Lower leg skin (tissue), 3 donors: ENCODE results near the gene MYO5A.

Experiments used
- CTCF ChIP-seq, 3 donors: fragments of 450-650 bp; IDR thresholded peaks; one replicate each; pipeline ENCODE4 v1.5.1; 2016; ENCODE audit warnings: antibody characterized with exemption in 3 of 3, mild to moderate bottlenecking in 3 of 3, moderate library complexity in 2 of 3
- POLR2A ChIP-seq, 2 donors: fragments of 450-650 bp; IDR thresholded peaks; one replicate each; pipeline ENCODE4 v1.6.1; 2016 to 2017; ENCODE audit warnings: antibody characterized with exemption in 2 of 2, mild to moderate bottlenecking in 1 of 2, moderate library complexity in 1 of 2

GRCh38 chr15:52440946-52441345 lies 87.7 kb downstream of the MYO5A start:
- TF ChIP-seq POLR2A (IDR thresholded peaks at IDR 0.05): no peak
- TF ChIP-seq CTCF (IDR thresholded peaks at IDR 0.05): no peak
